ENCODE measurements around the gene TMEM39A. TPM values are rescaled to one million over a fixed set of nuclear protein-coding genes. Genes with fewer than 3 reads are reported as not detected.

The TMEM39A gene
- total and polyA plus RNA-seq, 10 of the 15 experiments (the other 5 are each of a cell fraction or from before 2014, with no cell fraction given) = 10.8 to 44.7 (median 33.2) TPM

DNA sequence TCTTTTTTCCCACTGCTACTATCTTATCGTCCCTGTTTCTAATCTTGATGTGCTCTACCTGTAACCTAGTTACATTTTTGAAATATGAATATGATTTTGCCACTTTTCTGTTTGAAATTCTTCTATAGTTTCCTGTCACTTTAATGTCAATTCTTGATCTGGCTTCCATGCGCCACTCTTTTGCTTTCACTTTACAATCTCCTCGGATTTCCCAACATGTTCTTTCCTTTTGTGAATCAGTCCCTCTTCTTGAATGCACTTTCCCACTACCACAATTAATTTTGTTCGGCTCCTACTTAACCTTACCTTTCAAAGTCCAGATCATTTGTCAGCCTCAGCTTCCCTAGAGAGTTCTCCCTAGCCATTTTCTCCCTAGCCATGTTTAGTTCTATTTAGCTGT lies 43.2 kb upstream of the TMEM39A start:
- no peaks in the 10 kb centered on the region for H4K20me1 ChIP-seq (ENCODE audit: control insufficient read depth, insufficient read depth)
- in situ Hi-C loops (cut with MboI) = no loop called here
- peak overlapping the region; percentile 22; the same call in 1 of the 2 replicates for H3K27ac ChIP-seq (ENCODE audit: control insufficient read depth, insufficient read depth)

More for the DNA sequence above, 43.2 kb upstream of the TMEM39A start:
- Histone ChIP-seq H3K27me3 (replicated peaks in 1 of 2; ENCODE audit: control insufficient read depth in 2 of 2, insufficient read depth in 2 of 2, low read length in 1 of 2) (no peaks in the 10 kb centered on the region), H3K4me2 (ENCODE audit: control insufficient read depth, insufficient read depth) (no peak overlapping the region; the same call in 1 of the 2 replicates), H2AFZ (ENCODE audit: control insufficient read depth, low read depth, low read length) (no peak overlapping the region), H3K4me3 (peak overlapping the region; percentile 19; the same call in 1 of the 2 replicates), H3K79me2 (ENCODE audit: control insufficient read depth, insufficient read depth, low read length) (peaks cover 6% of the 10 kb centered on the region), H3K9me3 (replicated peaks; ENCODE audit: control insufficient read depth, insufficient read depth, low read length) (no peaks in the 10 kb centered on the region; the same call in 2 of the 3 replicates), H3K9ac (ENCODE audit: control insufficient read depth, insufficient read depth, low read length) (no peak overlapping the region), H3K4me1 (ENCODE audit: control insufficient read depth, insufficient read depth, low read length) (peaks cover 13% of the 10 kb centered on the region), H3K36me3 (ENCODE audit: control insufficient read depth in 2 of 2, insufficient read depth in 2 of 2, low read length in 1 of 2) (peaks cover 0 to 11% of the 10 kb centered on the region in 2 experiments; a peak in 1 of 4 replicates)
- POLR2A ChIA-PET = interaction anchor here (1.3 to 3.3 kb wide), 2 partner anchors 9 to 11 kb away, joined by 3 to 19 read pairs; no protein-coding TSS in a partner anchor
- TF ChIP-seq, protein P1, sequence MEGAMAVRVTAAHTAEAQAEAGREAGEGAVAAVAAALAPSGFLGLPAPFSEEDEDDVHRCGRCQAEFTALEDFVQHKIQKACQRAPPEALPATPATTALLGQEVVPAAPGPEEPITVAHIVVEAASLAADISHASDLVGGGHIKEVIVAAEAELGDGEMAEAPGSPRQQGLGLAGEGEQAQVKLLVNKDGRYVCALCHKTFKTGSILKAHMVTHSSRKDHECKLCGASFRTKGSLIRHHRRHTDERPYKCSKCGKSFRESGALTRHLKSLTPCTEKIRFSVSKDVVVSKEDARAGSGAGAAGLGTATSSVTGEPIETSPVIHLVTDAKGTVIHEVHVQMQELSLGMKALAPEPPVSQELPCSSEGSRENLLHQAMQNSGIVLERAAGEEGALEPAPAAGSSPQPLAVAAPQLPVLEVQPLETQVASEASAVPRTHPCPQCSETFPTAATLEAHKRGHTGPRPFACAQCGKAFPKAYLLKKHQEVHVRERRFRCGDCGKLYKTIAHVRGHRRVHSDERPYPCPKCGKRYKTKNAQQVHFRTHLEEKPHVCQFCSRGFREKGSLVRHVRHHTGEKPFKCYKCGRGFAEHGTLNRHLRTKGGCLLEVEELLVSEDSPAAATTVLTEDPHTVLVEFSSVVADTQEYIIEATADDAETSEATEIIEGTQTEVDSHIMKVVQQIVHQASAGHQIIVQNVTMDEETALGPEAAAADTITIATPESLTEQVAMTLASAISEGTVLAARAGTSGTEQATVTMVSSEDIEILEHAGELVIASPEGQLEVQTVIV (IDR thresholded peaks at IDR 0.05; ENCODE audit: borderline replicate concordance, partially characterized antibody) = no peak
- TF ChIP-seq MEF2B (IDR thresholded peaks at IDR 0.05; ENCODE audit: partially characterized antibody, poor library complexity, severe bottlenecking) = peak; percentile 14
- BruUV-seq (replicated peaks) = no TSS peak
- WGBS (ENCODE audit: insufficient coverage, insufficient replicate concordance, low lambda C conversion rate, missing lambda C conversion rate) = 81% methylated on average over 4 of the region's 4 CpGs
- intact Hi-C loops (cut with micrococcal nuclease; ENCODE audit: unreplicated experiment) = no loop called here
- RAD21 ChIA-PET (ENCODE audit: unreplicated experiment) = interaction anchor here (0.8 to 1.2 kb wide), 4 partner anchors 31 to 166 kb away, joined by 3 read pairs; partner anchors contain the start of gene TMEM39A
- SMC1A ChIA-PET (ENCODE audit: uncharacterized antibody, unreplicated experiment) = interaction anchor here (1.1 to 2.4 kb wide), 4 partner anchors 12 to 174 kb away, joined by 3 to 7 read pairs (median 4); no protein-coding TSS in a partner anchor
- CTCF ChIA-PET = interaction anchor here (1.6 kb wide), 1 partner anchor 24 kb away, joined by 3 read pairs; no protein-coding TSS in a partner anchor
- ATAC-seq = peak; percentile 8; the same call in 1 of the 3 replicates
- no peak for FAIRE-seq
- no peak for DNase-seq (ENCODE audit: low read depth, low spot score)

Measured in GM12878 (cell line).